HepG2 (cell line): ENCODE measurements around the gene TGM1. TPM values are rescaled to one million over a fixed set of nuclear protein-coding genes. Genes with fewer than 3 reads are reported as not detected.
A peak's percentile ranks its signal among the peaks of the same experiment; 100 is the strongest.

Experiments
- BRCA1 ChIP-seq: sonication (generic); formaldehyde crosslinking; IDR thresholded peaks from 2 replicates; pipeline ENCODE4 v1.4.0; 2020; ENCODE audit warnings: missing genetic modification reagents
- CTCF ChIP-seq: sonication (generic); formaldehyde crosslinking; IDR thresholded peaks from 2 replicates; pipeline ENCODE4 v1.5.0; 2020; ENCODE audit warnings: mild to moderate bottlenecking, missing genetic modification reagents, moderate library complexity
- DR1 ChIP-seq: sonication (generic); formaldehyde crosslinking; IDR thresholded peaks from 2 replicates; pipeline ENCODE4 v1.8.0; 2021; ENCODE audit warnings: mild to moderate bottlenecking, missing genetic modification reagents, inconsistent platforms
- ESRRA ChIP-seq: sonication (generic); formaldehyde crosslinking; IDR thresholded peaks from 2 replicates; pipeline ENCODE4 v1.5.1; 2020; ENCODE audit warnings: mild to moderate bottlenecking, low read depth, missing genetic modification reagents
- GABPB1 ChIP-seq: IDR thresholded peaks from 2 replicates; pipeline ENCODE4 v1.6.1; 2016; ENCODE audit warnings: mild to moderate bottlenecking, missing genetic modification reagents, moderate library complexity, missing compliant biosample characterization
- HMG20B ChIP-seq: conservative IDR thresholded peaks from 2 replicates; pipeline ENCODE4 v1.6.1; 2016; ENCODE audit warnings: missing genetic modification reagents, missing compliant biosample characterization
- MTA3 ChIP-seq: sonication (generic); formaldehyde crosslinking; IDR thresholded peaks from 2 replicates; pipeline ENCODE4 v1.4.0; 2020; ENCODE audit warnings: missing genetic modification reagents
- PRPF4 ChIP-seq: fragments of 200-400 bp; formaldehyde crosslinking; IDR thresholded peaks from 2 replicates; pipeline ENCODE4 v1.6.1; 2016; ENCODE audit warnings: low read length, low read depth; ENCODE audit not compliant: poor library complexity, severe bottlenecking
- RARG ChIP-seq: sonication (generic); formaldehyde crosslinking; IDR thresholded peaks from 2 replicates; pipeline ENCODE4 v1.4.0; 2020; ENCODE audit warnings: low read depth, mild to moderate bottlenecking, missing genetic modification reagents
- REXO4 ChIP-seq: sonication (generic); formaldehyde crosslinking; IDR thresholded peaks from 2 replicates; pipeline ENCODE4 v1.8.0; 2022; ENCODE audit warnings: missing genetic modification reagents, mild to moderate bottlenecking, borderline replicate concordance
- SMARCE1 ChIP-seq: fragments of 450-650 bp; IDR thresholded peaks from 2 replicates; pipeline ENCODE4 v1.6.1; 2017; ENCODE audit warnings: borderline replicate concordance
- ZNF10 ChIP-seq: sonication (generic); formaldehyde crosslinking; IDR thresholded peaks from 2 replicates; pipeline ENCODE4 v1.4.0; 2020; ENCODE audit warnings: mild to moderate bottlenecking, low read depth, missing genetic modification reagents, borderline replicate concordance
- ZNF20 ChIP-seq: sonication (generic); formaldehyde crosslinking; IDR thresholded peaks from 2 replicates; pipeline ENCODE4 v1.4.0; 2020; ENCODE audit warnings: mild to moderate bottlenecking, moderate library complexity, missing genetic modification reagents
- ZNF225 ChIP-seq: sonication (generic); formaldehyde crosslinking; IDR thresholded peaks from 2 replicates; pipeline ENCODE4 v1.4.0; 2020; ENCODE audit warnings: mild to moderate bottlenecking, missing genetic modification reagents
- ZNF362 ChIP-seq: sonication (generic); formaldehyde crosslinking; IDR thresholded peaks from 2 replicates; pipeline ENCODE4 v1.4.0; 2020; ENCODE audit warnings: missing genetic modification reagents, mild to moderate bottlenecking, borderline replicate concordance
- ZNF432 ChIP-seq: sonication (generic); formaldehyde crosslinking; IDR thresholded peaks from 2 replicates; pipeline ENCODE4 v1.5.0; 2020; ENCODE audit warnings: missing genetic modification reagents, mild to moderate bottlenecking, borderline replicate concordance
- ZNF468 ChIP-seq: sonication (generic); formaldehyde crosslinking; IDR thresholded peaks from 2 replicates; pipeline ENCODE4 v1.8.0; 2022; ENCODE audit warnings: mild to moderate bottlenecking, moderate library complexity, missing genetic modification reagents
- ZNF570 ChIP-seq: sonication (generic); formaldehyde crosslinking; IDR thresholded peaks from 2 replicates; pipeline ENCODE4 v1.4.0; 2020; ENCODE audit warnings: mild to moderate bottlenecking, missing genetic modification reagents, borderline replicate concordance
- ZNF589 ChIP-seq: sonication (generic); formaldehyde crosslinking; conservative IDR thresholded peaks from 2 replicates; pipeline ENCODE4 v1.8.0; 2022; ENCODE audit warnings: mild to moderate bottlenecking, moderate library complexity, missing genetic modification reagents
- ZNF7 ChIP-seq: IDR thresholded peaks from 2 replicates; pipeline ENCODE4 v1.6.1; 2016; ENCODE audit warnings: missing biosample characterization, missing genetic modification reagents
- ZNF772 ChIP-seq: sonication (generic); formaldehyde crosslinking; IDR thresholded peaks from 2 replicates; pipeline ENCODE4 v1.5.0; 2020; ENCODE audit warnings: mild to moderate bottlenecking, missing genetic modification reagents
- ZNF781 ChIP-seq: sonication (generic); formaldehyde crosslinking; IDR thresholded peaks from 2 replicates; pipeline ENCODE4 v1.5.1; 2020; ENCODE audit warnings: borderline replicate concordance, mild to moderate bottlenecking, missing genetic modification reagents; ENCODE audit errors: not compliant biosample characterization
- ZNF839 ChIP-seq: sonication (generic); formaldehyde crosslinking; IDR thresholded peaks from 2 replicates; pipeline ENCODE4 v1.4.0; 2020; ENCODE audit warnings: missing genetic modification reagents, mild to moderate bottlenecking, borderline replicate concordance
- ZNF883 ChIP-seq: sonication (generic); formaldehyde crosslinking; IDR thresholded peaks from 2 replicates; pipeline ENCODE4 v1.5.1; 2020; ENCODE audit warnings: mild to moderate bottlenecking, missing genetic modification reagents; ENCODE audit errors: not compliant biosample characterization
- ZXDC ChIP-seq: sonication (generic); formaldehyde crosslinking; IDR thresholded peaks from 2 replicates; pipeline ENCODE4 v1.5.0; 2020; ENCODE audit warnings: mild to moderate bottlenecking, missing genetic modification reagents
- polyA plus RNA-seq, 8 experiments: library from polyadenylated mRNA; depleted of rRNA in 3 of 8; stranded (reverse) in 7 of 8; unstranded in 1 of 8; fragments of >200 nt; fragmentation: Illumina TruSeq in 4 of 8; extraction: Trizol in 4 of 8; gene quantifications; 2 replicates each; pipeline versions ENCODE4 v1.2.1 to v1.2.3, GENCODE V29; 2011 to 2016; ENCODE audit warnings: low read depth in 4 of 8, missing spikeins in 1 of 8, mixed read lengths in 1 of 8; ENCODE audit not compliant: insufficient read depth in 1 of 8
- total RNA-seq, 5 experiments: library from RNA; depleted of rRNA; stranded (reverse); fragments of >200 nt; fragmentation: Illumina TruSeq; extraction: Trizol; gene quantifications; 2 replicates each; pipeline ENCODE4 v1.2.3, GENCODE V29; 2016; ENCODE audit warnings: low read depth in 1 of 5

Gene TGM1
- total and polyA plus RNA-seq, 2 of the 13 experiments (the other 11 are each of a cell fraction or from before 2014, with no cell fraction given), result 3.2 to 10.6 TPM

GRCh38 chr14:24296341-24297157 is 33.6 kb upstream of the TGM1 start (continued):
- peak; percentile 33; the same call in 1 of the 2 replicates for TF ChIP-seq ZNF839 (CRISPR knock-in tag)
- TF ChIP-seq RARG (CRISPR knock-in tag), result no peak
- no peak for TF ChIP-seq ZNF432 (CRISPR knock-in tag)
- no peak for TF ChIP-seq ZNF570 (CRISPR knock-in tag)
- no peak for TF ChIP-seq ZNF589 (CRISPR knock-in tag)
- TF ChIP-seq DR1, result no peak
- TF ChIP-seq PRPF4, result no peak
- TF ChIP-seq MTA3 (CRISPR knock-in tag), result no peak
- peak; percentile 10; the same call in 1 of the 2 replicates for TF ChIP-seq ZNF362 (CRISPR knock-in tag)
- no peak; the same call in none of the 2 replicates for TF ChIP-seq GABPB1 (CRISPR knock-in tag)
- no peak for TF ChIP-seq SMARCE1
- no peak for TF ChIP-seq ZNF7 (CRISPR knock-in tag)
- TF ChIP-seq ZNF20 (CRISPR knock-in tag), result no peak
- no peak for TF ChIP-seq ZNF772 (CRISPR knock-in tag)
- no peak for TF ChIP-seq ZNF781 (CRISPR knock-in tag)
- no peak for TF ChIP-seq ZXDC (CRISPR knock-in tag)
- TF ChIP-seq REXO4, result no peak
- TF ChIP-seq CTCF (CRISPR knock-in tag), result peak; percentile 99
- no peak for TF ChIP-seq ZNF10 (CRISPR knock-in tag)
- peak; percentile 77 for TF ChIP-seq ZNF883 (CRISPR knock-in tag)
- TF ChIP-seq HMG20B (CRISPR knock-in tag), result no peak
- TF ChIP-seq ZNF225, result no peak
- peak; percentile 55; the same call in 1 of the 2 replicates for TF ChIP-seq ESRRA (CRISPR knock-in tag)
- no peak for TF ChIP-seq ZNF468 (CRISPR knock-in tag)
- no peak for TF ChIP-seq BRCA1 (CRISPR knock-in tag)
